SK-N-SH (cell line): Measurements from ENCODE around the gene ABCC3. TPM values are rescaled to one million over a fixed set of nuclear protein-coding genes. Genes with fewer than 3 reads are reported as not detected.

ENCODE experiments used
- CTCF ChIA-PET: fragments of 300-600, 350-600 bp; formaldehyde crosslinking; extraction: SDS; loops from one replicate; lab custom pipeline; 2021; lab: Yijun Ruan, JAX
- POLR2A ChIA-PET: fragments of 350-600 bp; sonication (Branson Sonifier 250); formaldehyde crosslinking; extraction: SDS; loops from one replicate; lab custom pipeline; 2020; ENCODE audit warnings: antibody characterized with exemption, inconsistent platforms; lab: Yijun Ruan, JAX
- DNase-seq: peaks from one replicate; pipeline ENCODE4 v3.0.0; 2012
- H2AFZ ChIP-seq: fragments of 200-600 bp; sonication (generic); 2 replicates; pipeline ENCODE4 v1.8.1; 2016; ENCODE audit warnings: antibody characterized with exemption, mild to moderate bottlenecking, low read depth
- H3F3A ChIP-seq: fragments of 200-600 bp; sonication (generic); replicated peaks from 2 replicates; pipeline ENCODE3; 2016; ENCODE audit warnings: antibody characterized with exemption, mild to moderate bottlenecking; ENCODE audit not compliant: insufficient read depth
- H3K27ac ChIP-seq, 2 experiments: fragments of 200-500 bp in 1 of 2; fragments of 200-600 bp in 1 of 2; sonication (Bioruptor generic) in 1 of 2; sonication (generic), shearing (Covaris generic) in 1 of 2; 2 replicates each; pipeline versions ENCODE4 v1.5.1 to v1.6.1; 2014 to 2016; ENCODE audit warnings: low read depth in 2 of 2, inconsistent platforms in 1 of 2, low read length in 1 of 2, mild to moderate bottlenecking in 1 of 2, mixed read lengths in 1 of 2
- H3K27me3 ChIP-seq: fragments of 200-600 bp; sonication (generic), shearing (Covaris generic); 2 replicates; pipeline ENCODE4 v1.6.1; 2016; ENCODE audit warnings: mixed run types; ENCODE audit not compliant: insufficient read depth
- H3K36me3 ChIP-seq, 2 experiments: fragments of 200-500 bp in 1 of 2; fragments of 200-600 bp in 1 of 2; sonication (Bioruptor generic) in 1 of 2; sonication (generic) in 1 of 2; replicated peaks in 1 of 2; 2 replicates each; pipeline versions ENCODE3 to v1.5.1; 2014 to 2016; ENCODE audit warnings: low read length in 1 of 2, mild to moderate bottlenecking in 1 of 2; ENCODE audit not compliant: insufficient read depth in 2 of 2, control insufficient read depth in 1 of 2
- H3K4me1 ChIP-seq, 2 experiments: fragments of 200-500 bp in 1 of 2; fragments of 200-600 bp in 1 of 2; sonication (Bioruptor generic) in 1 of 2; sonication (generic), shearing (Covaris generic) in 1 of 2; 2 replicates each; pipeline versions ENCODE4 v1.5.1 to v1.6.1; 2014 to 2016; ENCODE audit warnings: low read depth in 1 of 2, low read length in 1 of 2, mixed run types in 1 of 2; ENCODE audit not compliant: insufficient read depth in 2 of 2, control insufficient read depth in 1 of 2
- H3K4me2 ChIP-seq: fragments of 200-600 bp; sonication (generic), shearing (Covaris generic); 2 replicates; pipeline ENCODE4 v1.6.1; 2017; ENCODE audit warnings: mixed run types
- H3K4me3 ChIP-seq, 2 experiments: fragments of 200-500 bp in 1 of 2; fragments of 200-600 bp in 1 of 2; sonication (Bioruptor generic) in 1 of 2; sonication (generic), shearing (Covaris generic) in 1 of 2; 2 replicates each; pipeline versions ENCODE4 v1.5.1 to v1.8.1; 2014 to 2016; ENCODE audit warnings: low read depth in 2 of 2, inconsistent platforms in 1 of 2, low read length in 1 of 2, mild to moderate bottlenecking in 1 of 2, mixed read lengths in 1 of 2, moderate library complexity in 1 of 2
- H3K79me2 ChIP-seq: fragments of 200-600 bp; sonication (generic); 2 replicates; pipeline ENCODE4 v1.8.1; 2017; ENCODE audit warnings: mild to moderate bottlenecking; ENCODE audit not compliant: insufficient read depth
- H3K9ac ChIP-seq: fragments of 200-600 bp; sonication (generic); 2 replicates; pipeline ENCODE4 v1.6.1; 2017; ENCODE audit warnings: mixed run types
- H3K9me2 ChIP-seq: fragments of 200-600 bp; sonication (generic); 2 replicates; pipeline ENCODE4 v1.6.1; 2017; ENCODE audit warnings: mixed run types
- H3K9me3 ChIP-seq: fragments of 200-600 bp; sonication (generic); 2 replicates; pipeline ENCODE4 v1.6.1; 2017; ENCODE audit warnings: mixed run types, mild to moderate bottlenecking, moderate library complexity
- H4K20me1 ChIP-seq: fragments of 200-600 bp; sonication (generic); 2 replicates; pipeline ENCODE4 v1.6.1; 2017; ENCODE audit warnings: mild to moderate bottlenecking, mixed run types; ENCODE audit not compliant: insufficient read depth
- CHD2 ChIP-seq: fragments of 150-350 bp; IDR thresholded peaks from 2 replicates; pipeline ENCODE4 v1.6.1; 2018; ENCODE audit warnings: low read length; ENCODE audit not compliant: partially characterized antibody
- ELF1 ChIP-seq: IDR thresholded peaks from 2 replicates; pipeline ENCODE4 v1.4.0; 2012
- EZH2phosphoT487 ChIP-seq: fragments of 200-600 bp; sonication (generic); IDR thresholded peaks from 2 replicates; pipeline ENCODE4 v1.6.1; 2017; ENCODE audit warnings: low read depth, mixed run types, mild to moderate bottlenecking, antibody characterized with exemption, moderate library complexity, borderline replicate concordance
- FOSL2 ChIP-seq: IDR thresholded peaks from 2 replicates; pipeline ENCODE4 v1.4.0; 2012; ENCODE audit warnings: low read depth, mild to moderate bottlenecking, moderate library complexity, borderline replicate concordance
- FOXJ3 ChIP-seq: sonication (generic); formaldehyde crosslinking; IDR thresholded peaks from 2 replicates; pipeline ENCODE4 v1.5.1; 2020; ENCODE audit warnings: mild to moderate bottlenecking, missing genetic modification reagents
- FOXM1 ChIP-seq: IDR thresholded peaks from 2 replicates; pipeline ENCODE4 v1.4.0; 2012; ENCODE audit warnings: low read depth, mild to moderate bottlenecking
- GABPA ChIP-seq: IDR thresholded peaks from 2 replicates; pipeline ENCODE4 v1.4.0; 2012; ENCODE audit warnings: low read depth, mild to moderate bottlenecking
- GATA2 ChIP-seq: sonication (generic); formaldehyde crosslinking; IDR thresholded peaks from 2 replicates; pipeline ENCODE4 v1.5.0; 2020; ENCODE audit warnings: mild to moderate bottlenecking, missing genetic modification reagents
- JUND ChIP-seq: IDR thresholded peaks from 2 replicates; pipeline ENCODE4 v1.4.0; 2012
- MEF2A ChIP-seq: IDR thresholded peaks from 2 replicates; pipeline ENCODE4 v1.4.0; 2012; ENCODE audit warnings: low read depth, borderline replicate concordance
- POLR2AphosphoS5 ChIP-seq: IDR thresholded peaks from 2 replicates; pipeline ENCODE4 v1.6.1; 2012; ENCODE audit warnings: low read depth, low read length
- RAD21 ChIP-seq: IDR thresholded peaks from 2 replicates; pipeline ENCODE4 v1.6.1; 2012; ENCODE audit warnings: mild to moderate bottlenecking, low read length
- RCOR1 ChIP-seq: fragments of 150-350 bp; IDR thresholded peaks from 2 replicates; pipeline ENCODE4 v1.6.1; 2017; ENCODE audit warnings: antibody characterized with exemption, low read length
- RFX5 ChIP-seq: IDR thresholded peaks from 2 replicates; pipeline ENCODE4 v1.6.1; 2012; ENCODE audit warnings: mild to moderate bottlenecking, improper control_type of control experiment, low read length
- RXRA ChIP-seq: IDR thresholded peaks from 2 replicates; pipeline ENCODE4 v1.4.0; 2012; ENCODE audit warnings: low read depth, mild to moderate bottlenecking, borderline replicate concordance
- TAF1 ChIP-seq: IDR thresholded peaks from 2 replicates; pipeline ENCODE4 v1.6.1; 2012; ENCODE audit warnings: low read depth, mild to moderate bottlenecking, low read length, moderate library complexity, borderline replicate concordance
- TEAD4 ChIP-seq: IDR thresholded peaks from 2 replicates; pipeline ENCODE4 v1.4.0; 2012; ENCODE audit warnings: mild to moderate bottlenecking, borderline replicate concordance; ENCODE audit not compliant: insufficient read depth
- USF1 ChIP-seq: IDR thresholded peaks from 2 replicates; pipeline ENCODE4 v1.4.0; 2012; ENCODE audit warnings: low read depth, borderline replicate concordance
- USF2 ChIP-seq: fragments of 150-350 bp; IDR thresholded peaks from 2 replicates; pipeline ENCODE4 v1.6.1; 2017; ENCODE audit warnings: antibody characterized with exemption, low read length, low read depth, borderline replicate concordance
- ZBTB33 ChIP-seq: IDR thresholded peaks from 2 replicates; pipeline ENCODE4 v1.4.0; 2012; ENCODE audit warnings: low read depth, borderline replicate concordance
- WGBS: methylation state at CpG from one replicate; pipeline ENCODE4 v1.1.6; 2017; ENCODE audit warnings: low lambda C conversion rate; 5-methylcytosine and 5-hydroxymethylcytosine counted together
- polyA plus RNA-seq, 3 experiments: library from polyadenylated mRNA; depleted of rRNA; stranded (reverse); fragments of >200 nt; gene quantifications; 2 replicates each; pipeline ENCODE4 v1.2.3, GENCODE V29; 2012

The ABCC3 gene
- polyA plus RNA-seq, 1 of the 3 experiments (the other 2 are of a cell fraction) = 185 TPM

GRCh38 chr17:50661348-50661747 lies 26.7 kb downstream of the ABCC3 start:
- POLR2A ChIA-PET = interaction anchor here (1.1 kb wide), 1 partner anchor 383 kb away, joined by 3 read pairs; no protein-coding TSS in a partner anchor
- Histone ChIP-seq H3K4me1 (peaks cover 39 to 44% of the 10 kb centered on the region in 2 experiments), H3K9me2 (no peaks in the 10 kb centered on the region), H3F3A (peaks cover 38% of the 10 kb centered on the region), H3K27me3 (no peaks in the 10 kb centered on the region), H2AFZ (no peak overlapping the region), H3K27ac (peak overlapping the region; percentile 77), H3K36me3 (peaks cover 10 to 22% of the 10 kb centered on the region in 2 experiments), H3K4me3 (no peak overlapping the region), H3K9me3 (no peaks in the 10 kb centered on the region), H3K4me2 (peak overlapping the region; percentile 56), H3K9ac (peak overlapping the region; percentile 31; the same call in 1 of the 2 replicates), H3K79me2 (peaks cover 3% of the 10 kb centered on the region; the same call in 1 of the 2 replicates), H4K20me1 (no peaks in the 10 kb centered on the region)
- 51% methylated on average over 5 of the region's 5 CpGs for WGBS
- no peak for DNase-seq
- CTCF ChIA-PET = interaction anchor here (0.9 to 5.5 kb wide), 14 partner anchors 11 to 110 kb away, joined by 3 to 38 read pairs (median 6); partner anchors contain the start of gene ABCC3
- no peak for TF ChIP-seq RAD21
- TF ChIP-seq JUND = no peak
- TF ChIP-seq FOXJ3 (CRISPR knock-in tag) = no peak
- TF ChIP-seq ZBTB33 = no peak
- no peak for TF ChIP-seq RFX5
- no peak for TF ChIP-seq GATA2 (CRISPR knock-in tag)
- TF ChIP-seq RXRA = no peak
- TF ChIP-seq FOSL2 = no peak
- no peak for TF ChIP-seq GABPA
- no peak for TF ChIP-seq RCOR1
- TF ChIP-seq MEF2A = no peak
- TF ChIP-seq TEAD4 = no peak
- no peak for TF ChIP-seq USF1
- no peak for TF ChIP-seq POLR2AphosphoS5
- TF ChIP-seq USF2 = no peak
- no peak for TF ChIP-seq EZH2phosphoT487
- no peak for TF ChIP-seq ELF1
- TF ChIP-seq TAF1 = no peak
- TF ChIP-seq CHD2 = no peak
- TF ChIP-seq FOXM1 = no peak
